Common myeloid progenitor, CD34-positive (primary cell): ENCODE data around the gene PRDM15.
A peak's percentile ranks its signal among the peaks of the same experiment; 100 is the strongest.

Source experiments
- CTCF ChIA-PET: fragments of 350-600 bp; sonication (Branson Sonifier 250); formaldehyde crosslinking; loops from one replicate; lab custom pipeline; 2021; ENCODE audit warnings: antibody characterized with exemption; lab: Charles Lee
- POLR2A ChIA-PET: fragments of 350-600 bp; sonication (Branson Sonifier 250); formaldehyde crosslinking; loops from one replicate; lab custom pipeline; 2021; ENCODE audit warnings: antibody characterized with exemption; lab: Charles Lee
- DNase-seq, 3 donors: peaks; one replicate each; pipeline versions ENCODE4 v3.0.0 to v3.0.0-alpha.2; 2013
- H3K27ac ChIP-seq, 2 experiments: 1 replicate in 1 of 2; 2 replicates in 1 of 2; pipeline ENCODE4 v1.7.0; 2013; ENCODE audit warnings: inconsistent platforms in 2 of 2, low read length in 2 of 2, mild to moderate bottlenecking in 2 of 2, low read depth in 1 of 2, moderate library complexity in 1 of 2; ENCODE audit not compliant: severe bottlenecking in 2 of 2, insufficient read depth in 1 of 2, poor library complexity in 1 of 2
- H3K27me3 ChIP-seq, 5 experiments: replicated peaks in 2 of 5; 1 replicate in 3 of 5; 2 replicates in 2 of 5; pipeline versions ENCODE4 v1.6.1 to v1.7.0; 2013; ENCODE audit warnings: low read length in 4 of 5, mild to moderate bottlenecking in 2 of 5, moderate library complexity in 2 of 5, inconsistent platforms in 1 of 5; ENCODE audit not compliant: insufficient read depth in 5 of 5, control insufficient read depth in 4 of 5
- H3K36me3 ChIP-seq, 4 experiments: 1 replicate in 2 of 4; 2 replicates in 2 of 4; pipeline versions ENCODE4 v1.6.1 to v1.7.0; 2013; ENCODE audit warnings: low read length in 3 of 4, control low read depth in 1 of 4, mild to moderate bottlenecking in 1 of 4; ENCODE audit not compliant: control insufficient read depth in 4 of 4, insufficient read depth in 4 of 4
- H3K4me1 ChIP-seq, 4 experiments: 1 replicate in 3 of 4; 2 replicates in 1 of 4; pipeline versions ENCODE4 v1.6.1 to v1.7.1; 2013; ENCODE audit warnings: low read length in 3 of 4, mild to moderate bottlenecking in 3 of 4, control low read depth in 1 of 4, inconsistent platforms in 1 of 4, moderate library complexity in 1 of 4; ENCODE audit not compliant: control insufficient read depth in 4 of 4, insufficient read depth in 4 of 4; ENCODE audit errors: control extremely low read depth in 1 of 4
- H3K4me3 ChIP-seq, 7 experiments: 1 replicate in 4 of 7; 2 replicates in 3 of 7; pipeline versions ENCODE4 v1.5.1 to v1.7.0; 2013; ENCODE audit warnings: mild to moderate bottlenecking in 7 of 7, low read length in 6 of 7, moderate library complexity in 6 of 7, inconsistent platforms in 2 of 7, low read depth in 2 of 7, control low read depth in 1 of 7; ENCODE audit not compliant: insufficient read depth in 4 of 7, control insufficient read depth in 1 of 7; ENCODE audit errors: extremely low read depth in 1 of 7
- H3K9me3 ChIP-seq, 5 experiments: 1 replicate in 4 of 5; 2 replicates in 1 of 5; pipeline versions ENCODE4 v1.6.1 to v1.7.1; 2013; ENCODE audit warnings: low read length in 4 of 5, mild to moderate bottlenecking in 2 of 5, inconsistent platforms in 1 of 5, low read depth in 1 of 5, moderate library complexity in 1 of 5; ENCODE audit not compliant: control insufficient read depth in 4 of 5, insufficient read depth in 2 of 5; ENCODE audit errors: control extremely low read depth in 1 of 5
- WGBS: methylation state at CpG from one replicate; pipeline ENCODE4 v1.1.5; 2013; ENCODE audit not compliant: insufficient coverage; 5-methylcytosine and 5-hydroxymethylcytosine counted together

The PRDM15 gene

GRCh38 chr21:41830145-41830707 lies 48.9 kb downstream of the PRDM15 start:
- H3K27ac ChIP-seq: no peak overlapping the region
- H3K36me3 ChIP-seq: peaks cover 2 to 50% (median 37%) of the 10 kb centered on the region in 4 experiments
- 89% methylated on average over 1 of the region's 2 CpGs for WGBS
- CTCF ChIA-PET: no interaction called here
- POLR2A ChIA-PET: no interaction called here
- no peaks in the 10 kb centered on the region for H3K27me3 ChIP-seq
- H3K4me1 ChIP-seq: no peaks in the 10 kb centered on the region
- H3K4me3 ChIP-seq: no peak overlapping the region
- no peaks in the 10 kb centered on the region for H3K9me3 ChIP-seq
- peak in 1 of 3 donors; percentile 8 for DNase-seq

GRCh38 chr21:41828884-41829360 lies 50.2 kb downstream of the PRDM15 start:
- POLR2A ChIA-PET: no interaction called here
- Histone ChIP-seq H3K4me3 (no peak overlapping the region), H3K4me1 (no peaks in the 10 kb centered on the region), H3K27me3 (no peaks in the 10 kb centered on the region), H3K9me3 (no peaks in the 10 kb centered on the region), H3K36me3 (peaks cover 2 to 48% (median 35%) of the 10 kb centered on the region in 4 experiments), H3K27ac (no peak overlapping the region)
- CTCF ChIA-PET: interaction anchor here (1.1 kb wide), 1 partner anchor 12 kb away, joined by 3 read pairs; no protein-coding TSS in a partner anchor
- DNase-seq: peak in 2 of 3 donors; percentile 28 to 72
- 50% methylated on average over 2 of the region's 3 CpGs for WGBS

- DNase-seq: peak in 2 of 3 donors; percentile 5 to 24
- Histone ChIP-seq H3K36me3 (peaks cover 2 to 47% (median 35%) of the 10 kb centered on the region in 4 experiments), H3K4me1 (peaks cover 0 to 4% (median 0%) of the 10 kb centered on the region in 4 experiments), H3K9me3 (no peaks in the 10 kb centered on the region), H3K27ac (no peak overlapping the region), H3K27me3 (no peaks in the 10 kb centered on the region), H3K4me3 (no peak overlapping the region)
- POLR2A ChIA-PET: no interaction called here
- WGBS: 97% methylated on average over 37 of the region's 42 CpGs
- CTCF ChIA-PET: interaction anchor here (1.1 kb wide), 1 partner anchor 12 kb away, joined by 3 read pairs; no protein-coding TSS in a partner anchor
These were observed 50.9 kb downstream of the PRDM15 start for GRCh38 chr21:41827951-41828883.

DNA sequence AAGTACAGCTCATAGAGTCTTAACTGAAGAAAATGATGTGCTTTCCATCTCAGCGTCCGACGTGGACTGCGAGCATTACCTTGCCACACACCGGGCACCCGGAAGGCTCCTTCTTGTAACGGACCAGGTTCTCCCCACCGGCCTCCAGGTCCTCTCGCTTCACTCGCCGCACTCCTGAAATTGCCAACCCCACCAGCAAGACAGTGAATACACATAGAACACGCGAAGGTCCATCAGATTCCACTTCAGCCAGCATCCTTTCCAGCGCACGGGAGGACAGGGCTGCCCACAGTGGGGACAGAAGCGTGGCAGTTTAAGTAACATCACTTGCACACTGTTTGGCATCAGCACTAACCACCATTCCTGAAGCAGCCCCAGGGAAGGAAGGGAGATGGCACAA lies 53.3 kb downstream of the PRDM15 start:
- POLR2A ChIA-PET: no interaction called here
- no peak overlapping the region for H3K27ac ChIP-seq
- no peaks in the 10 kb centered on the region for H3K9me3 ChIP-seq
- DNase-seq: no peak
- 98% methylated on average over 16 of the region's 16 CpGs for WGBS
- CTCF ChIA-PET: interaction anchor here (1.5 kb wide), 1 partner anchor 23 kb away, joined by 3 read pairs; no protein-coding TSS in a partner anchor
- peaks cover 0 to 4% (median 0%) of the 10 kb centered on the region in 4 experiments for H3K4me1 ChIP-seq
- peaks cover 2 to 50% (median 32%) of the 10 kb centered on the region in 4 experiments for H3K36me3 ChIP-seq
- H3K4me3 ChIP-seq: no peak overlapping the region
- H3K27me3 ChIP-seq: no peaks in the 10 kb centered on the region

DNA sequence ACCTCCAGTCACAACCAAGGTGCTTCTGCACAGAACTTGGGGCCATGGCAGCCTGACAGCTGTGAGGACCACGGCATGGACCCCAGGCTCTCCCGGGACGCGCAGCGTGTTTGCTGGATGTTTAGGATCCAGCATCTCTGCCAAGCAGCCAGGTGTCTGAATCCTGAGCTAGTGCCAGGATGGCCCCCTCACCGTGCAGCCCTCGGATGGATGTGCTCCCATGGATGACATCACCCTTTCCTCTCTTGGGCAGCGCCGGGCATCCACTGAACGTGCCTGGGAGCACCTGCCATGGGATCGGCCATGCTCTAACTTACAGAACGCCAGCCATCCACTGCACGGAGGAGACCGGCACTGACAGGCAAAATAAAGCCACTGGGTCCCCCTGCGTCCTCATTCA lies 53.9 kb downstream of the PRDM15 start:
- Histone ChIP-seq H3K4me1 (peaks cover 0 to 4% (median 0%) of the 10 kb centered on the region in 4 experiments), H3K27me3 (no peaks in the 10 kb centered on the region), H3K36me3 (peaks cover 2 to 50% (median 34%) of the 10 kb centered on the region in 4 experiments), H3K27ac (no peak overlapping the region), H3K9me3 (no peaks in the 10 kb centered on the region), H3K4me3 (no peak overlapping the region)
- DNase-seq: no peak
- ChIA-PET CTCF (interaction anchor here (1.5 to 2.6 kb wide), 2 partner anchors 23 to 213 kb away, joined by 3 to 9 read pairs; no protein-coding TSS in a partner anchor), POLR2A (no interaction called here)
- 83% methylated on average over 12 of the region's 15 CpGs for WGBS

DNA sequence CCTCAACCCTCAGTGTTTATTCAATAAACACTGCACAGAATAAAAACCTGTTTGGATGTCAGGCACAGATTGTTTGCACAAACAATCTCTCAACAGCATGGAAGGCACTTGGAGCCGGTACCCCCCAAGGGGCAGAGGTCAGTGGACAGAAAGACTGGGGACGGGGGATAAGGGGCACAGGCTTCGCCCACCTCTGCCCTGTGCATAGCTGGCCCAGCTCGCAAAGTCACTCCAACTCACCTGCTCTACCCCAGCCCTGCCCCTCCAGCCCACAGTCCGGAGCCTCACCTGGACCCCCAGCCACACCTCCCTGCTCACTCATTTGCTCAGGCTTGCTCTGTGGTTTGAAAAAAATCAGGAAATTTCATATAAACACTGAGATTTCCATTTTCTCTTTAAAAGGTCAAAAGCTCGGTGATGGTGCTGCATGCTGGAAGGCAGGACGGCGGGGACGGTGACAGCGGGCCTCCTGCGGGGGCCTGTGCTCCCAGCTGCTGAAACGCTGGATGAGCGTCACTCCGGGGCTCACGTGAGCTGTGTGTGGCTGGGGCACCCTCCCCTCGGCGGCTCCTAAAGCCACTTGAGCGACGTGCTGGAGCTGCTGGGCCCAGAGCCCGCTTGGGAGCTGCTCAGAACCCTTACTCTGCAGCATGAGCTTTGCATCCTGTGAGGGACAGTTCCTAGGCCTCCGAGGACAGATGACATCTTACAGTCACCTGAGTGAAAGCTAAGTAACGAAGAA lies 54.5 kb downstream of the PRDM15 start:
- no peaks in the 10 kb centered on the region for H3K27me3 ChIP-seq
- CTCF ChIA-PET: interaction anchor here (0.6 to 2.6 kb wide), 2 partner anchors 22 to 212 kb away, joined by 4 to 9 read pairs; no protein-coding TSS in a partner anchor
- H3K36me3 ChIP-seq: peaks cover 2 to 56% (median 34%) of the 10 kb centered on the region in 4 experiments
- no peak overlapping the region for H3K27ac ChIP-seq
- DNase-seq: no peak
- peaks cover 0 to 4% (median 0%) of the 10 kb centered on the region in 4 experiments for H3K4me1 ChIP-seq
- POLR2A ChIA-PET: interaction anchor here (0.6 kb wide), 1 partner anchor 13 kb away, joined by 4 read pairs; no protein-coding TSS in a partner anchor
- H3K4me3 ChIP-seq: no peak overlapping the region
- no peaks in the 10 kb centered on the region for H3K9me3 ChIP-seq
- 87% methylated on average over 22 of the region's 22 CpGs for WGBS
